ENCODE data around the gene VDAC1. TPM values are rescaled to one million over a fixed set of nuclear protein-coding genes. Genes with fewer than 3 reads are reported as not detected.

Gene VDAC1
- total and polyA plus RNA-seq, 2 donors (not counting 1 experiment from before 2014, with no cell fraction given) = 27.8 to 60.7 TPM

GRCh38 chr5:133978943-133979342 lies 25.8 kb downstream of the VDAC1 start:
- Histone ChIP-seq H2AFZ (ENCODE audit: insufficient read depth, low read depth, low read length, poor library complexity, severe bottlenecking) (no peak overlapping the region), H3K4me2 (replicated peaks; ENCODE audit: low read depth, low read length, poor library complexity, severe bottlenecking) (no peak overlapping the region), H3K4me1 (ENCODE audit: control insufficient read depth in 2 of 2, insufficient read depth in 2 of 2, low read length in 2 of 2) (peaks cover 17 to 27% of the 10 kb centered on the region in 2 donors), H3K9me3 (ENCODE audit: control extremely low read depth in 1 of 3, control insufficient read depth in 2 of 3, insufficient read depth in 1 of 3, low read length in 2 of 3) (no peaks in the 10 kb centered on the region), H3K36me3 (replicated peaks in 1 of 2; ENCODE audit: control extremely low read depth in 1 of 2, control insufficient read depth in 1 of 2, extremely low read depth in 1 of 2, insufficient read depth in 2 of 2, low read length in 1 of 2) (peaks cover 2 to 34% of the 10 kb centered on the region in 2 experiments), H3K27ac (ENCODE audit: low read length in 2 of 2) (no peak overlapping the region), H4K20me1 (ENCODE audit: control insufficient read depth, insufficient read depth, low read length, poor library complexity, severe bottlenecking) (no peaks in the 10 kb centered on the region), H3K79me2 (ENCODE audit: control insufficient read depth, insufficient read depth, low read length) (peaks cover 7% of the 10 kb centered on the region), H3K4me3 (ENCODE audit: control extremely low read depth in 1 of 5, extremely low read depth in 1 of 5, insufficient read depth in 1 of 5, low read depth in 2 of 5, low read length in 4 of 5) (no peak overlapping the region), H3K9ac (ENCODE audit: low read length) (no peak overlapping the region), H3K27me3 (replicated peaks in 1 of 4; ENCODE audit: control extremely low read depth in 1 of 4, control insufficient read depth in 3 of 4, insufficient read depth in 4 of 4, low read length in 3 of 4) (no peaks in the 10 kb centered on the region)
- Mint-ChIP-seq H3K27ac (peak overlapping the region; percentile 37), H3K4me3 (no peak overlapping the region), H3K27me3 (no peaks in the 10 kb centered on the region), H3K4me1 (peaks cover 17% of the 10 kb centered on the region), H3K9me3 (ENCODE audit: insufficient read depth) (no peaks in the 10 kb centered on the region)
- intact Hi-C loops (cut with micrococcal nuclease) = loop anchor here (10.0 kb wide), 1 partner anchor 204 kb away; no protein-coding TSS in a partner anchor
- WGBS (ENCODE audit: insufficient coverage) = no CpG with 5 or more reads among the region's 3 CpGs
- DNase-seq (no peak), ATAC-seq (ENCODE audit: low read depth) (no peak)
- ChIA-PET CTCF (interaction anchor here (0.6 to 3.8 kb wide), 18 partner anchors 8 to 1544 kb away, joined by 3 to 38 read pairs (median 4); no protein-coding TSS in a partner anchor), POLR2A (interaction anchor here (0.7 to 0.8 kb wide), 2 partner anchors 40 to 280 kb away, joined by 4 to 6 read pairs; no protein-coding TSS in a partner anchor)
- TF ChIP-seq, protein P1, sequence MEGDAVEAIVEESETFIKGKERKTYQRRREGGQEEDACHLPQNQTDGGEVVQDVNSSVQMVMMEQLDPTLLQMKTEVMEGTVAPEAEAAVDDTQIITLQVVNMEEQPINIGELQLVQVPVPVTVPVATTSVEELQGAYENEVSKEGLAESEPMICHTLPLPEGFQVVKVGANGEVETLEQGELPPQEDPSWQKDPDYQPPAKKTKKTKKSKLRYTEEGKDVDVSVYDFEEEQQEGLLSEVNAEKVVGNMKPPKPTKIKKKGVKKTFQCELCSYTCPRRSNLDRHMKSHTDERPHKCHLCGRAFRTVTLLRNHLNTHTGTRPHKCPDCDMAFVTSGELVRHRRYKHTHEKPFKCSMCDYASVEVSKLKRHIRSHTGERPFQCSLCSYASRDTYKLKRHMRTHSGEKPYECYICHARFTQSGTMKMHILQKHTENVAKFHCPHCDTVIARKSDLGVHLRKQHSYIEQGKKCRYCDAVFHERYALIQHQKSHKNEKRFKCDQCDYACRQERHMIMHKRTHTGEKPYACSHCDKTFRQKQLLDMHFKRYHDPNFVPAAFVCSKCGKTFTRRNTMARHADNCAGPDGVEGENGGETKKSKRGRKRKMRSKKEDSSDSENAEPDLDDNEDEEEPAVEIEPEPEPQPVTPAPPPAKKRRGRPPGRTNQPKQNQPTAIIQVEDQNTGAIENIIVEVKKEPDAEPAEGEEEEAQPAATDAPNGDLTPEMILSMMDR (IDR thresholded peaks at IDR 0.05) = no peak
- TF ChIP-seq EZH2 (IDR thresholded peaks at IDR 0.05; ENCODE audit: borderline replicate concordance, insufficient read depth, low read depth, low read length, poor library complexity, severe bottlenecking) = no peak

DNA sequence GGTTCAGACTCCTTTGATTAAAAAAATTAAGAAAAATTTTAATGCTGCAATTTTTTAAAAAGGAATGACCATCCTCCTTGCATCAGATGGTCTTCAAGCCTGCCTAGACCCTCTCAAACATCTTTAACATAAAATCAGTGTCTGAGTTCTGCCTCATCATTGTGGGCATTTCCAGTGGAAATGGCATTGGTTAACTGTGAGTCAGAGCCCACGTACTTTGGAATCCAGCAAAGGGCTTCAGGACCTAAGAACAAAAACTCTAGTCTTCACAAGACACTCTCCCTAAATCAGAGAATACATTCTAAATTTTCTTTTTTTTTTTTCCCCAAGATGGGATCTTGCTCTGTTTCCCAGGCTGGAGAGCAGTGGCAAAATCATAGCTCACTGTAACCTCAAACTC lies 26.9 kb downstream of the VDAC1 start:
- intact Hi-C loops (cut with micrococcal nuclease) = loop anchor here (10.0 kb wide), 1 partner anchor 203 kb away; no protein-coding TSS in a partner anchor
- Mint-ChIP-seq H3K4me3 (no peak overlapping the region), H3K27me3 (no peaks in the 10 kb centered on the region), H3K27ac (peak overlapping the region; percentile 62), H3K4me1 (peaks cover 17% of the 10 kb centered on the region), H3K9me3 (ENCODE audit: insufficient read depth) (no peaks in the 10 kb centered on the region)
- Histone ChIP-seq H3K9me3 (ENCODE audit: control extremely low read depth in 1 of 3, control insufficient read depth in 2 of 3, insufficient read depth in 1 of 3, low read length in 2 of 3) (no peaks in the 10 kb centered on the region), H4K20me1 (ENCODE audit: control insufficient read depth, insufficient read depth, low read length, poor library complexity, severe bottlenecking) (no peaks in the 10 kb centered on the region), H3K4me2 (replicated peaks; ENCODE audit: low read depth, low read length, poor library complexity, severe bottlenecking) (peak overlapping the region; percentile 36), H3K36me3 (replicated peaks in 1 of 2; ENCODE audit: control extremely low read depth in 1 of 2, control insufficient read depth in 1 of 2, extremely low read depth in 1 of 2, insufficient read depth in 2 of 2, low read length in 1 of 2) (peaks cover 5 to 36% of the 10 kb centered on the region in 2 experiments), H3K27ac (ENCODE audit: low read length in 2 of 2) (peak overlapping the region in 1 of 2 donors; percentile 59), H3K9ac (ENCODE audit: low read length) (peak overlapping the region; percentile 2), H3K79me2 (ENCODE audit: control insufficient read depth, insufficient read depth, low read length) (peaks cover 3% of the 10 kb centered on the region), H3K27me3 (replicated peaks in 1 of 4; ENCODE audit: control extremely low read depth in 1 of 4, control insufficient read depth in 3 of 4, insufficient read depth in 4 of 4, low read length in 3 of 4) (no peaks in the 10 kb centered on the region), H2AFZ (ENCODE audit: insufficient read depth, low read depth, low read length, poor library complexity, severe bottlenecking) (no peak overlapping the region), H3K4me3 (ENCODE audit: control extremely low read depth in 1 of 5, extremely low read depth in 1 of 5, insufficient read depth in 1 of 5, low read depth in 2 of 5, low read length in 4 of 5) (no peak overlapping the region), H3K4me1 (ENCODE audit: control insufficient read depth in 2 of 2, insufficient read depth in 2 of 2, low read length in 2 of 2) (peaks cover 17 to 27% of the 10 kb centered on the region in 2 donors)
- POLR2A ChIA-PET = interaction anchor here (1.2 kb wide), 1 partner anchor 40 kb away, joined by 4 read pairs; no protein-coding TSS in a partner anchor
- TF ChIP-seq EZH2 (IDR thresholded peaks at IDR 0.05; ENCODE audit: borderline replicate concordance, insufficient read depth, low read depth, low read length, poor library complexity, severe bottlenecking) = no peak
- TF ChIP-seq, protein P1 (IDR thresholded peaks at IDR 0.05) = no peak
- ATAC-seq (ENCODE audit: low read depth) (no peak), DNase-seq (no peak)
- CTCF ChIA-PET = interaction anchor here (0.8 to 3.8 kb wide), 15 partner anchors 7 to 867 kb away, joined by 3 to 38 read pairs (median 4); no protein-coding TSS in a partner anchor
- 80% methylated on average over 1 of the region's 1 CpG for WGBS (ENCODE audit: insufficient coverage)
